ENCODE data around the gene KDM4D. TPM values are rescaled to one million over a fixed set of nuclear protein-coding genes. Genes with fewer than 3 reads are reported as not detected.

The KDM4D gene
- total RNA-seq, 4 donors from 2014 or later: 0.83 to 1.2 (median 0.98) TPM

- no peak overlapping the region for H3K4me3 ChIP-seq (replicated peaks in 1 of 3)
- no peaks in the 10 kb centered on the region for H3K4me1 ChIP-seq
- DNase-seq: no peak
- H3K27me3 ChIP-seq: no peaks in the 10 kb centered on the region
- WGBS, 2 donors: 75 to 79% methylated on average over 4 of the region's 4 CpGs
- intact Hi-C loops (cut with DNase I): no loop called here
- no peak overlapping the region for H3K27ac ChIP-seq
- no peaks in the 10 kb centered on the region for H3K9me3 ChIP-seq
- no peaks in the 10 kb centered on the region for H3K36me3 ChIP-seq
- TF ChIP-seq CTCF (IDR thresholded peaks at IDR 0.05) (no peak), POLR2A (IDR thresholded peaks at IDR 0.05) (no peak)
These were observed 13.9 kb downstream of the KDM4D start for GRCh38 chr11:94987378-94987777.

- Histone ChIP-seq H3K27ac (no peak overlapping the region), H3K4me1 (no peaks in the 10 kb centered on the region), H3K4me3 (replicated peaks in 1 of 3) (no peak overlapping the region), H3K36me3 (no peaks in the 10 kb centered on the region), H3K9me3 (no peaks in the 10 kb centered on the region), H3K27me3 (no peaks in the 10 kb centered on the region)
- WGBS, 2 donors: 78 to 82% methylated on average over 1 of the region's 1 CpG
- TF ChIP-seq POLR2A (IDR thresholded peaks at IDR 0.05): no peak
- no peak for TF ChIP-seq CTCF (IDR thresholded peaks at IDR 0.05)
- intact Hi-C loops (cut with DNase I): no loop called here
- no peak for DNase-seq
These were observed 15.2 kb downstream of the KDM4D start for GRCh38 chr11:94988748-94989147.

GRCh38 chr11:94993400-94993943, 20.0 kb downstream of the KDM4D start:
- intact Hi-C loops (cut with DNase I): no loop called here
- H3K27ac ChIP-seq: no peak overlapping the region
- no peaks in the 10 kb centered on the region for H3K36me3 ChIP-seq
- TF ChIP-seq POLR2A (IDR thresholded peaks at IDR 0.05) (no peak), CTCF (IDR thresholded peaks at IDR 0.05) (no peak)
- 95% methylated on average over 2 of the region's 2 CpGs for WGBS, 2 donors
- H3K4me3 ChIP-seq (replicated peaks in 1 of 3): no peak overlapping the region
- H3K9me3 ChIP-seq: no peaks in the 10 kb centered on the region
- H3K4me1 ChIP-seq: no peaks in the 10 kb centered on the region
- H3K27me3 ChIP-seq: no peaks in the 10 kb centered on the region
- no peak for DNase-seq

GRCh38 chr11:94997437-94997836, 23.9 kb downstream of the KDM4D start:
- Histone ChIP-seq H3K27me3 (no peaks in the 10 kb centered on the region), H3K4me1 (no peaks in the 10 kb centered on the region), H3K36me3 (no peaks in the 10 kb centered on the region), H3K27ac (no peak overlapping the region), H3K9me3 (no peaks in the 10 kb centered on the region), H3K4me3 (replicated peaks in 1 of 3) (no peak overlapping the region)
- intact Hi-C loops (cut with DNase I): no loop called here
- WGBS, 2 donors: 89 to 93% methylated on average over 6 of the region's 6 CpGs
- no peak for DNase-seq
- TF ChIP-seq CTCF (IDR thresholded peaks at IDR 0.05) (no peak), POLR2A (IDR thresholded peaks at IDR 0.05) (no peak)

- WGBS, 2 donors: 92 to 100% methylated on average over 4 to 11 of the region's 13 CpGs
These were observed 24.8 kb downstream of the KDM4D start for GRCh38 chr11:94998285-94998684.

More at GRCh38 chr11:94998285-94998684, 24.8 kb downstream of the KDM4D start:
- H3K9me3 ChIP-seq: no peaks in the 10 kb centered on the region
- intact Hi-C loops (cut with DNase I): no loop called here
- no peak overlapping the region for H3K4me3 ChIP-seq (replicated peaks in 1 of 3)
- H3K27me3 ChIP-seq: no peaks in the 10 kb centered on the region
- no peak for TF ChIP-seq CTCF (IDR thresholded peaks at IDR 0.05)
- no peak for TF ChIP-seq POLR2A (IDR thresholded peaks at IDR 0.05)
- H3K4me1 ChIP-seq: no peaks in the 10 kb centered on the region
- DNase-seq: no peak
- H3K27ac ChIP-seq: no peak overlapping the region
- H3K36me3 ChIP-seq: no peaks in the 10 kb centered on the region

All from thyroid gland (tissue), 4 donors.